ENCODE data around the gene MUSK. TPM values are rescaled to one million over a fixed set of nuclear protein-coding genes. Genes with fewer than 3 reads are reported as not detected.

The MUSK gene
- total and polyA plus RNA-seq, 2 donors (not counting 1 experiment from before 2014, with no cell fraction given) = not detected

DNA sequence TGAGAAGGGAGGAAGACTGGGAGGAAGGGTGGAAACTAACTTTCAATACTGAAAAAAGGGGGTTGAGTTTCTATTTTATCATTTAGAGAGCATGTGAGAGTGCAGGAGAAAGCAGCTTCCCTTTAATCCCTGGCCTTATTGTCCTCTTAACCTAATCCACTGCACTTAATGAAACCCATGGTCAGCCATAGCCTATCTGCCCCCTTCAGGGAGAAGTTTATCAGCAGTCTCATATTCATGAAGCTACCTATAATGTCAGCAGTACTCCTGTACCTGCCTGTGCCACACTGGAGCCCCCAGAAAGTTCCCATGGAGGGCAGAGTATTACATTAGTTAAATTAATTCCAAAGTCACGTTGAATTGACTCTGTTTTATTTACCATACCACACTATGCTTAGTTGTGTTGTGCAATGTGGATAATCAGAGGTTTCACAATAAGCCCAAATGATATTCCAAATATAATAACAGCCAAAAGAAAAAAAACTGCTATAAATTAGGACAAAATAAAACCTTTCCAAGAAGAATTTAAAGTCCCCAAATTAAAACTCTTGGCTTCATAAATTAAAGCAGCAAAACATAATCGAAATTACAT, 62.9 kb downstream of the MUSK start:
- no peak overlapping the region for H3K4me2 ChIP-seq (replicated peaks; ENCODE audit: low read depth, low read length, poor library complexity, severe bottlenecking)
- CTCF ChIA-PET = no interaction called here
- Mint-ChIP-seq H3K27ac (no peak overlapping the region), H3K27me3 (no peaks in the 10 kb centered on the region), H3K9me3 (ENCODE audit: insufficient read depth) (no peaks in the 10 kb centered on the region), H3K4me1 (no peaks in the 10 kb centered on the region), H3K4me3 (no peak overlapping the region)
- intact Hi-C loops (cut with micrococcal nuclease) = no loop called here
- POLR2A ChIA-PET = no interaction called here
- no peak overlapping the region for H2AFZ ChIP-seq (ENCODE audit: insufficient read depth, low read depth, low read length, poor library complexity, severe bottlenecking)
- no peaks in the 10 kb centered on the region for H4K20me1 ChIP-seq (ENCODE audit: control insufficient read depth, insufficient read depth, low read length, poor library complexity, severe bottlenecking)
- TF ChIP-seq, protein P1, sequence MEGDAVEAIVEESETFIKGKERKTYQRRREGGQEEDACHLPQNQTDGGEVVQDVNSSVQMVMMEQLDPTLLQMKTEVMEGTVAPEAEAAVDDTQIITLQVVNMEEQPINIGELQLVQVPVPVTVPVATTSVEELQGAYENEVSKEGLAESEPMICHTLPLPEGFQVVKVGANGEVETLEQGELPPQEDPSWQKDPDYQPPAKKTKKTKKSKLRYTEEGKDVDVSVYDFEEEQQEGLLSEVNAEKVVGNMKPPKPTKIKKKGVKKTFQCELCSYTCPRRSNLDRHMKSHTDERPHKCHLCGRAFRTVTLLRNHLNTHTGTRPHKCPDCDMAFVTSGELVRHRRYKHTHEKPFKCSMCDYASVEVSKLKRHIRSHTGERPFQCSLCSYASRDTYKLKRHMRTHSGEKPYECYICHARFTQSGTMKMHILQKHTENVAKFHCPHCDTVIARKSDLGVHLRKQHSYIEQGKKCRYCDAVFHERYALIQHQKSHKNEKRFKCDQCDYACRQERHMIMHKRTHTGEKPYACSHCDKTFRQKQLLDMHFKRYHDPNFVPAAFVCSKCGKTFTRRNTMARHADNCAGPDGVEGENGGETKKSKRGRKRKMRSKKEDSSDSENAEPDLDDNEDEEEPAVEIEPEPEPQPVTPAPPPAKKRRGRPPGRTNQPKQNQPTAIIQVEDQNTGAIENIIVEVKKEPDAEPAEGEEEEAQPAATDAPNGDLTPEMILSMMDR (IDR thresholded peaks at IDR 0.05) = no peak
- TF ChIP-seq EZH2 (IDR thresholded peaks at IDR 0.05; ENCODE audit: borderline replicate concordance, insufficient read depth, low read depth, low read length, poor library complexity, severe bottlenecking) = no peak
- 100% methylated on average over 1 of the region's 2 CpGs for WGBS (ENCODE audit: insufficient coverage)
- H3K36me3 ChIP-seq (replicated peaks in 1 of 2; ENCODE audit: control extremely low read depth in 1 of 2, control insufficient read depth in 1 of 2, extremely low read depth in 1 of 2, insufficient read depth in 2 of 2, low read length in 1 of 2) = no peaks in the 10 kb centered on the region
- DNase-seq = no peak
- no peaks in the 10 kb centered on the region for H3K27me3 ChIP-seq (replicated peaks in 1 of 4; ENCODE audit: control extremely low read depth in 1 of 4, control insufficient read depth in 3 of 4, insufficient read depth in 4 of 4, low read length in 3 of 4)
- H3K9me3 ChIP-seq (ENCODE audit: control extremely low read depth in 1 of 3, control insufficient read depth in 2 of 3, insufficient read depth in 1 of 3, low read length in 2 of 3) = no peaks in the 10 kb centered on the region
- H3K27ac ChIP-seq (ENCODE audit: low read length in 2 of 2) = no peak overlapping the region
- H3K79me2 ChIP-seq (ENCODE audit: control insufficient read depth, insufficient read depth, low read length) = no peaks in the 10 kb centered on the region
- no peak overlapping the region for H3K4me3 ChIP-seq (ENCODE audit: control extremely low read depth in 1 of 5, extremely low read depth in 1 of 5, insufficient read depth in 1 of 5, low read depth in 2 of 5, low read length in 4 of 5)
- H3K4me1 ChIP-seq (ENCODE audit: control insufficient read depth in 2 of 2, insufficient read depth in 2 of 2, low read length in 2 of 2) = no peaks in the 10 kb centered on the region
- ATAC-seq (ENCODE audit: low read depth) = no peak
- no peak overlapping the region for H3K9ac ChIP-seq (ENCODE audit: low read length)

DNA sequence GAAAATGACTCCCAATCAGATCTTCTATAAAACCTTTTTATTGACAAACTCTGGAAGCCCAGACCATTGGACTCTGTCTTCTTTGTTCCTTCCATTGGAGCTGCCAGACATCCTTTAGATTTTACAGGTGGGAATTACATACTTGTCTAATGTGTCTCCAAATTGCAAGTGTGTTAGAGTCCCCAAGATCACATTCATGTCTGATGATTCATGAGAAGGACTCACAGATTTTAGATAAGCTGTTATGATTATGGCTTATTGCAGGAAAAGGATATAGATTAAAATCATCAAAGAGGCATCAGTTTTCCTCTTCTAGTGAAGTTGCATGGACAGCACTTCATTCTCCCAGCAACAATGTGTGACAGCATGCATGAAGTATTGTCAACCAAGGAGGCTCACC, 70.4 kb downstream of the MUSK start:
- no peak overlapping the region for H2AFZ ChIP-seq (ENCODE audit: insufficient read depth, low read depth, low read length, poor library complexity, severe bottlenecking)
- no peak for ATAC-seq (ENCODE audit: low read depth)
- no peak overlapping the region for H3K4me3 ChIP-seq (ENCODE audit: control extremely low read depth in 1 of 5, extremely low read depth in 1 of 5, insufficient read depth in 1 of 5, low read depth in 2 of 5, low read length in 4 of 5)
- no peak overlapping the region for H3K4me3 Mint-ChIP-seq
- peaks cover 0 to 2% (median 0%) of the 10 kb centered on the region in 3 donors for H3K9me3 ChIP-seq (ENCODE audit: control extremely low read depth in 1 of 3, control insufficient read depth in 2 of 3, insufficient read depth in 1 of 3, low read length in 2 of 3)
- H3K27me3 ChIP-seq (replicated peaks in 1 of 4; ENCODE audit: control extremely low read depth in 1 of 4, control insufficient read depth in 3 of 4, insufficient read depth in 4 of 4, low read length in 3 of 4) = no peaks in the 10 kb centered on the region
- ChIA-PET POLR2A (no interaction called here), CTCF (no interaction called here)
- no peaks in the 10 kb centered on the region for H3K79me2 ChIP-seq (ENCODE audit: control insufficient read depth, insufficient read depth, low read length)
- no peaks in the 10 kb centered on the region for H4K20me1 ChIP-seq (ENCODE audit: control insufficient read depth, insufficient read depth, low read length, poor library complexity, severe bottlenecking)
- no peak for DNase-seq
- no peaks in the 10 kb centered on the region for H3K27me3 Mint-ChIP-seq
- intact Hi-C loops (cut with micrococcal nuclease) = no loop called here
- no peak overlapping the region for H3K4me2 ChIP-seq (replicated peaks; ENCODE audit: low read depth, low read length, poor library complexity, severe bottlenecking)
- TF ChIP-seq EZH2 (IDR thresholded peaks at IDR 0.05; ENCODE audit: borderline replicate concordance, insufficient read depth, low read depth, low read length, poor library complexity, severe bottlenecking) = no peak
- TF ChIP-seq, protein P1 (IDR thresholded peaks at IDR 0.05) = no peak
- H3K9ac ChIP-seq (ENCODE audit: low read length) = no peak overlapping the region
- H3K4me1 ChIP-seq (ENCODE audit: control insufficient read depth in 2 of 2, insufficient read depth in 2 of 2, low read length in 2 of 2) = no peaks in the 10 kb centered on the region
- H3K9me3 Mint-ChIP-seq (ENCODE audit: insufficient read depth) = peaks cover 4% of the 10 kb centered on the region
- no peak overlapping the region for H3K27ac Mint-ChIP-seq
- H3K36me3 ChIP-seq (replicated peaks in 1 of 2; ENCODE audit: control extremely low read depth in 1 of 2, control insufficient read depth in 1 of 2, extremely low read depth in 1 of 2, insufficient read depth in 2 of 2, low read length in 1 of 2) = no peaks in the 10 kb centered on the region
- H3K4me1 Mint-ChIP-seq = no peaks in the 10 kb centered on the region
- H3K27ac ChIP-seq (ENCODE audit: low read length in 2 of 2) = no peak overlapping the region
